DND-41 (cell line): ENCODE results near the gene PCDHGA9.
"Not testable (repeated sequence)": the region's sequence is repeated elsewhere in the genome, so short reads cannot be mapped to it uniquely, and the experiment has no call there.

ENCODE experiments used
- ATAC-seq: fragments of 200-7000 bp; cut with Tn5 transposase; 3 replicates; pipeline ENCODE4 v1.9.1; 2021; ENCODE audit warnings: low read depth; ENCODE audit not compliant: insufficient read depth
- DNase-seq: peaks from one replicate; pipeline ENCODE4 v3.0.0-alpha.2; 2020
- H2AFZ ChIP-seq: 2 replicates; pipeline ENCODE4 v1.6.0; 2012; ENCODE audit warnings: low read depth, low read length
- H3K27ac ChIP-seq: 2 replicates; pipeline ENCODE4 v1.5.1; 2012; ENCODE audit warnings: low read length, inconsistent platforms
- H3K27me3 ChIP-seq: fragments of 200-600 bp; sonication (generic); 2 replicates; pipeline ENCODE4 v1.6.0; 2012; ENCODE audit warnings: low read length, mild to moderate bottlenecking, inconsistent platforms; ENCODE audit not compliant: insufficient read depth, poor library complexity
- H3K36me3 ChIP-seq: 2 replicates; pipeline ENCODE4 v1.5.1; 2012; ENCODE audit warnings: low read length, inconsistent platforms; ENCODE audit not compliant: insufficient read depth
- H3K4me1 ChIP-seq: 2 replicates; pipeline ENCODE4 v1.5.1; 2012; ENCODE audit warnings: mild to moderate bottlenecking, low read length; ENCODE audit not compliant: insufficient read depth
- H3K4me2 ChIP-seq: 2 replicates; pipeline ENCODE4 v1.6.0; 2012; ENCODE audit warnings: mild to moderate bottlenecking, moderate library complexity, low read length, inconsistent platforms; ENCODE audit not compliant: insufficient read depth
- H3K4me3 ChIP-seq, 2 experiments: fragments of 200-600 bp in 1 of 2; shearing (Covaris generic) in 1 of 2; 2 replicates each; pipeline ENCODE4 v1.5.1; 2012 to 2016; ENCODE audit warnings: inconsistent platforms in 2 of 2, low read length in 2 of 2, mild to moderate bottlenecking in 2 of 2, low read depth in 1 of 2, moderate library complexity in 1 of 2
- H3K79me2 ChIP-seq: 2 replicates; pipeline ENCODE4 v1.6.0; 2012; ENCODE audit warnings: low read length, inconsistent platforms; ENCODE audit not compliant: insufficient read depth
- H3K9ac ChIP-seq: 2 replicates; pipeline ENCODE4 v1.6.0; 2012; ENCODE audit warnings: low read depth, mild to moderate bottlenecking, inconsistent platforms, low read length, moderate library complexity
- H3K9me3 ChIP-seq: 2 replicates; pipeline ENCODE4 v1.5.1; 2012; ENCODE audit warnings: low read length, moderate library complexity, mild to moderate bottlenecking, inconsistent platforms; ENCODE audit not compliant: insufficient read depth, severe bottlenecking
- H4K20me1 ChIP-seq: 2 replicates; pipeline ENCODE4 v1.6.0; 2012; ENCODE audit warnings: low read length; ENCODE audit not compliant: insufficient read depth
- EZH2 ChIP-seq: IDR thresholded peaks from 3 replicates; pipeline ENCODE4 v1.6.1; 2012; ENCODE audit warnings: borderline replicate concordance, low read depth, mild to moderate bottlenecking, moderate library complexity, low read length, inconsistent platforms; ENCODE audit not compliant: severe bottlenecking
- TF ChIP-seq, protein P1 (sequence below): IDR thresholded peaks from 2 replicates; pipeline ENCODE4 v1.5.1; 2012; ENCODE audit warnings: borderline replicate concordance, low read length, moderate library complexity, mild to moderate bottlenecking; ENCODE audit not compliant: poor library complexity, severe bottlenecking; ENCODE audit errors: extremely low read depth

The PCDHGA9 gene

DNA sequence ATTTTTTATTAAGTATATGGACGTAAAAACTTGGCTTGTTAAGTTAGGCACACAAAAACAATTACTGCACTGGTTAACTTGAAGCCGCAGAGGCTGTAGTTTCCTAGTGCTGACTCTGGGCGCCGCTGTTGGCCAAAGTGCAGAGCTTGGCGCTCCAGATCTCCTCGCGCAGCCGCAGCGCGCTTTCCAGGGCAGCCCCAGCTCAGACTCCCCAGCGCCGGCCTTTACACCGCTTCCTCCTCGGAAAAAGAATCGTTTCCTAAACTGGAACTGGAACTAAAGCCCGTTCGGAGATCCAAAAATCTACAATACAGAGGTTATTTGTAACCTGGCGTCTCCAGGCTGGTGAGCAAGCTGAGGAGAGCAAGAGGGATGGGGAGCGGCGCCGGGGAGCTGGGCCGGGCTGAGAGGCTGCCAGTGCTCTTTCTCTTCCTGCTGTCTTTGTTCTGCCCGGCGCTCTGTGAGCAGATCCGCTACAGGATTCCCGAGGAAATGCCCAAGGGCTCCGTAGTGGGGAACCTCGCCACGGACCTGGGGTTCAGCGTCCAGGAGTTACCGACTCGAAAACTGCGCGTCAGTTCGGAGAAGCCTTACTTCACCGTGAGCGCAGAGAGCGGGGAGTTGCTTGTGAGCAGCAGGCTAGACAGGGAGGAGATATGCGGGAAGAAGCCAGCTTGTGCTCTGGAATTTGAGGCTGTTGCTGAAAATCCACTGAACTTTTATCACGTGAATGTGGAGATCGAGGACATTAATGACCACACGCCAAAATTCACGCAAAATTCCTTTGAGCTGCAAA, 4.6 kb upstream of the PCDHGA9 start, which contains the start of gene PCDHGB5:
PCDHGB5 (plus strand) TSS at position 192 of the 796 bp plus-strand sequence; CDS start at position 373, 181 bp downstream.
- not testable (repeated sequence) for H3K4me1 ChIP-seq, H3K4me2 ChIP-seq, H3K27ac ChIP-seq, H3K9me3 ChIP-seq, H3K9ac ChIP-seq, H2AFZ ChIP-seq, H3K79me2 ChIP-seq, H3K36me3 ChIP-seq, H3K27me3 ChIP-seq, ATAC-seq, DNase-seq, H3K4me3 ChIP-seq, H4K20me1 ChIP-seq
- TF ChIP-seq, protein P1, sequence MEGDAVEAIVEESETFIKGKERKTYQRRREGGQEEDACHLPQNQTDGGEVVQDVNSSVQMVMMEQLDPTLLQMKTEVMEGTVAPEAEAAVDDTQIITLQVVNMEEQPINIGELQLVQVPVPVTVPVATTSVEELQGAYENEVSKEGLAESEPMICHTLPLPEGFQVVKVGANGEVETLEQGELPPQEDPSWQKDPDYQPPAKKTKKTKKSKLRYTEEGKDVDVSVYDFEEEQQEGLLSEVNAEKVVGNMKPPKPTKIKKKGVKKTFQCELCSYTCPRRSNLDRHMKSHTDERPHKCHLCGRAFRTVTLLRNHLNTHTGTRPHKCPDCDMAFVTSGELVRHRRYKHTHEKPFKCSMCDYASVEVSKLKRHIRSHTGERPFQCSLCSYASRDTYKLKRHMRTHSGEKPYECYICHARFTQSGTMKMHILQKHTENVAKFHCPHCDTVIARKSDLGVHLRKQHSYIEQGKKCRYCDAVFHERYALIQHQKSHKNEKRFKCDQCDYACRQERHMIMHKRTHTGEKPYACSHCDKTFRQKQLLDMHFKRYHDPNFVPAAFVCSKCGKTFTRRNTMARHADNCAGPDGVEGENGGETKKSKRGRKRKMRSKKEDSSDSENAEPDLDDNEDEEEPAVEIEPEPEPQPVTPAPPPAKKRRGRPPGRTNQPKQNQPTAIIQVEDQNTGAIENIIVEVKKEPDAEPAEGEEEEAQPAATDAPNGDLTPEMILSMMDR: peak; percentile 10

DNA sequence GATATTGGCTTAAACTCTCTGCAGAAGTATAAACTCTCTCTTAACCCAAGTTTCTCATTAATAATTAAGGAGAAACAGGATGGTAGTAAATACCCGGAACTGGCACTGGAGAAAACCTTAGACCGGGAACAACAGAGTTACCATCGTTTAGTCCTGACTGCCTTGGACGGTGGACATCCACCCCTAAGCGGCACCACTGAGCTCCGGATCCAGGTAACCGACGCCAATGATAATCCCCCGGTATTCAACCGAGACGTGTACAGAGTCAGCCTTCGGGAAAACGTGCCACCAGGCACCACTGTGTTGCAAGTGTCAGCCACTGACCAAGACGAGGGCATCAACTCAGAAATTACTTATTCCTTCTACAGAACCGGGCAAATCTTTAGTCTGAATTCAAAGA, 4.0 kb upstream of the PCDHGA9 start:
- no peak for TF ChIP-seq EZH2
- TF ChIP-seq, protein P1: no peak
- Histone ChIP-seq H3K27me3 (no peaks in the 10 kb centered on the region), H3K9ac (no peak overlapping the region), H3K4me2 (no peak overlapping the region), H3K4me1 (no peaks in the 10 kb centered on the region), H3K4me3 (no peak overlapping the region), H4K20me1 (no peaks in the 10 kb centered on the region), H2AFZ (no peak overlapping the region), H3K27ac (no peak overlapping the region), H3K36me3 (no peaks in the 10 kb centered on the region), H3K9me3 (no peaks in the 10 kb centered on the region), H3K79me2 (no peaks in the 10 kb centered on the region)
- DNase-seq: no peak
- ATAC-seq: no peak

DNA sequence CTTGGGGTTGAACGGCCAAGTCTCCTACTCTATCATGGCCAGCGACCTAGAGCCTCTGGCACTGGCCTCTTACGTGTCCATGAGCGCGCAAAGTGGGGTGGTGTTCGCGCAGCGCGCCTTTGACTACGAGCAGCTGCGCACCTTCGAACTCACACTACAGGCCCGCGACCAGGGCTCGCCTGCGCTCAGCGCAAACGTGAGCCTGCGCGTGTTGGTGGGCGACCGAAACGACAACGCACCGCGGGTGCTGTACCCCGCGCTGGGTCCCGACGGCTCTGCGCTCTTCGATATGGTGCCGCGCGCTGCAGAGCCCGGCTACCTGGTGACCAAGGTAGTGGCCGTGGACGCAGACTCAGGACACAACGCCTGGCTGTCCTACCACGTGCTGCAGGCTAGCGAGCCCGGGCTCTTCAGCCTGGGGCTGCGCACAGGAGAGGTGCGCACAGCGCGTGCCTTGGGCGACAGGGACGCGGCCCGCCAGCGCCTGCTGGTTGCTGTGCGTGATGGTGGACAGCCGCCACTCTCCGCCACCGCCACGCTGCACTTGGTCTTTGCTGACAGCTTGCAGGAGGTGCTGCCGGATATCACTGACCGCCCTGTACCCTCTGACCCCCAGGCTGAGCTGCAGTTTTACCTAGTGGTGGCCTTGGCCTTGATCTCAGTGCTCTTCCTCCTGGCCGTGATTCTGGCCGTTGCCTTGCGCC, 2.9 kb upstream of the PCDHGA9 start:
- Histone ChIP-seq H3K27me3 (no peaks in the 10 kb centered on the region), H3K27ac (no peak overlapping the region), H3K9ac (no peak overlapping the region), H3K79me2 (no peaks in the 10 kb centered on the region), H3K4me2 (no peak overlapping the region), H4K20me1 (no peaks in the 10 kb centered on the region), H3K9me3 (no peaks in the 10 kb centered on the region), H3K36me3 (no peaks in the 10 kb centered on the region), H3K4me1 (no peaks in the 10 kb centered on the region), H2AFZ (no peak overlapping the region), H3K4me3 (no peak overlapping the region)
- TF ChIP-seq, protein P1: no peak
- TF ChIP-seq EZH2: no peak
- no peak for ATAC-seq
- no peak for DNase-seq
